MM.1S (cell line): Measurements from ENCODE around the gene PLXNA4.
"Not testable (repeated sequence)": the region's sequence is repeated elsewhere in the genome, so short reads cannot be mapped to it uniquely, and the experiment has no call there.

Experiments used
- DNase-seq: peaks from one replicate; pipeline ENCODE4 v3.0.0-alpha.2; 2015
- H2AFZ ChIP-seq: fragments of 300-600 bp; sonication (generic); 2 replicates; pipeline ENCODE4 v1.6.0; 2016; ENCODE audit warnings: antibody characterized with exemption, low read length
- H3F3A ChIP-seq: fragments of 300-600 bp; sonication (generic); 2 replicates; pipeline ENCODE4 v1.6.1; 2016; ENCODE audit warnings: mild to moderate bottlenecking, antibody characterized with exemption, low read length, moderate library complexity, mixed read lengths; ENCODE audit not compliant: insufficient read depth
- H3K27ac ChIP-seq: fragments of 300-600 bp; sonication (generic); 2 replicates; pipeline ENCODE4 v1.5.1; 2016; ENCODE audit warnings: mild to moderate bottlenecking, low read length
- H3K27me3 ChIP-seq: fragments of 300-600 bp; sonication (generic); replicated peaks from 2 replicates; pipeline ENCODE4 v1.6.0; 2016; ENCODE audit warnings: low read length; ENCODE audit not compliant: insufficient read depth
- H3K36me3 ChIP-seq: fragments of 300-600 bp; sonication (generic); replicated peaks from 2 replicates; pipeline ENCODE4 v1.6.1; 2016; ENCODE audit warnings: mild to moderate bottlenecking, low read length, mixed read lengths; ENCODE audit not compliant: insufficient read depth
- H3K4me1 ChIP-seq: fragments of 300-600 bp; sonication (generic); 2 replicates; pipeline ENCODE4 v1.6.1; 2016; ENCODE audit warnings: low read length, mixed read lengths
- H3K4me2 ChIP-seq: fragments of 300-600 bp; sonication (generic); 2 replicates; pipeline ENCODE4 v1.6.0; 2016; ENCODE audit warnings: low read depth, low read length
- H3K4me3 ChIP-seq: fragments of 300-600 bp; sonication (generic); 2 replicates; pipeline ENCODE4 v1.5.1; 2016; ENCODE audit warnings: low read length, mixed read lengths
- H3K79me2 ChIP-seq: fragments of 300-600 bp; sonication (generic); 2 replicates; pipeline ENCODE4 v1.6.1; 2016; ENCODE audit warnings: mixed run types, low read length, mixed read lengths
- H3K9ac ChIP-seq: fragments of 300-600 bp; sonication (generic); 2 replicates; pipeline ENCODE4 v1.6.1; 2016; ENCODE audit warnings: low read length, mixed read lengths
- H3K9me2 ChIP-seq: fragments of 300-600 bp; sonication (generic); replicated peaks from 2 replicates; pipeline ENCODE4 v1.6.1; 2016; ENCODE audit warnings: mild to moderate bottlenecking, low read length, mixed read lengths; ENCODE audit not compliant: insufficient read depth
- H3K9me3 ChIP-seq: fragments of 300-600 bp; sonication (generic); replicated peaks from 2 replicates; pipeline ENCODE4 v1.6.1; 2016; ENCODE audit warnings: mild to moderate bottlenecking, low read length, mixed read lengths; ENCODE audit not compliant: insufficient read depth
- H4K20me1 ChIP-seq: fragments of 300-600 bp; sonication (generic); 2 replicates; pipeline ENCODE4 v1.6.1; 2016; ENCODE audit warnings: mild to moderate bottlenecking, low read length, moderate library complexity, mixed read lengths; ENCODE audit not compliant: insufficient read depth
- CTCF ChIP-seq: fragments of 300-600 bp; sonication (generic); IDR thresholded peaks from 2 replicates; pipeline ENCODE4 v1.5.1; 2016; ENCODE audit warnings: antibody characterized with exemption, low read length, mixed read lengths
- EZH2 ChIP-seq: fragments of 300-600 bp; sonication (generic); optimal IDR thresholded peaks from 2 replicates; pipeline ENCODE3; 2017; ENCODE audit warnings: low read depth, mild to moderate bottlenecking, antibody characterized with exemption, low read length, mixed read lengths
- EZH2phosphoT487 ChIP-seq: fragments of 300-600 bp; sonication (generic); IDR thresholded peaks from 2 replicates; pipeline ENCODE4 v1.6.1; 2018; ENCODE audit warnings: antibody characterized with exemption, low read length

Gene PLXNA4

GRCh38 chr7:132181371-132181770 lies 394.9 kb downstream of the PLXNA4 start:
- H2AFZ ChIP-seq, result no peak overlapping the region
- no peaks in the 10 kb centered on the region for H3K36me3 ChIP-seq
- no peak overlapping the region for H3K27ac ChIP-seq
- no peaks in the 10 kb centered on the region for H4K20me1 ChIP-seq
- no peak for DNase-seq
- H3K79me2 ChIP-seq, result no peaks in the 10 kb centered on the region
- H3K4me1 ChIP-seq, result no peaks in the 10 kb centered on the region
- TF ChIP-seq EZH2phosphoT487 (no peak), EZH2 (no peak), CTCF (no peak)
- H3K9me2 ChIP-seq, result no peaks in the 10 kb centered on the region
- H3K4me3 ChIP-seq, result no peak overlapping the region
- H3K4me2 ChIP-seq, result no peak overlapping the region
- no peak overlapping the region for H3K9ac ChIP-seq
- no peaks in the 10 kb centered on the region for H3F3A ChIP-seq
- H3K27me3 ChIP-seq, result no peaks in the 10 kb centered on the region
- no peaks in the 10 kb centered on the region for H3K9me3 ChIP-seq

GRCh38 chr7:132180481-132180880 lies 395.8 kb downstream of the PLXNA4 start:
- H3K36me3 ChIP-seq, result no peaks in the 10 kb centered on the region
- H2AFZ ChIP-seq, result no peak overlapping the region
- H3K4me2 ChIP-seq, result no peak overlapping the region
- no peaks in the 10 kb centered on the region for H3K9me2 ChIP-seq
- TF ChIP-seq CTCF (no peak), EZH2 (no peak), EZH2phosphoT487 (no peak)
- no peaks in the 10 kb centered on the region for H3F3A ChIP-seq
- H3K9ac ChIP-seq, result no peak overlapping the region
- H3K4me3 ChIP-seq, result no peak overlapping the region
- no peak overlapping the region for H3K27ac ChIP-seq
- H3K27me3 ChIP-seq, result no peaks in the 10 kb centered on the region
- H4K20me1 ChIP-seq, result no peaks in the 10 kb centered on the region
- DNase-seq, result no peak
- no peaks in the 10 kb centered on the region for H3K4me1 ChIP-seq
- no peaks in the 10 kb centered on the region for H3K79me2 ChIP-seq
- no peaks in the 10 kb centered on the region for H3K9me3 ChIP-seq

GRCh38 chr7:132179681-132180080 lies 396.6 kb downstream of the PLXNA4 start:
- H3F3A ChIP-seq, result no peaks in the 10 kb centered on the region
- DNase-seq, result no peak
- H3K27ac ChIP-seq, result no peak overlapping the region
- TF ChIP-seq CTCF, result no peak
- no peak for TF ChIP-seq EZH2
- no peak for TF ChIP-seq EZH2phosphoT487
- H3K4me1 ChIP-seq, result no peaks in the 10 kb centered on the region
- H3K27me3 ChIP-seq, result no peaks in the 10 kb centered on the region
- no peaks in the 10 kb centered on the region for H4K20me1 ChIP-seq
- H2AFZ ChIP-seq, result no peak overlapping the region
- H3K9ac ChIP-seq, result no peak overlapping the region
- no peaks in the 10 kb centered on the region for H3K36me3 ChIP-seq
- H3K4me3 ChIP-seq, result no peak overlapping the region
- no peak overlapping the region for H3K4me2 ChIP-seq
- H3K79me2 ChIP-seq, result no peaks in the 10 kb centered on the region
- no peaks in the 10 kb centered on the region for H3K9me2 ChIP-seq
- no peaks in the 10 kb centered on the region for H3K9me3 ChIP-seq

GRCh38 chr7:132179080-132179430 lies 397.2 kb downstream of the PLXNA4 start:
- Histone ChIP-seq H3K9ac (no peak overlapping the region), H3K9me2 (no peaks in the 10 kb centered on the region), H3K9me3 (no peaks in the 10 kb centered on the region), H3K36me3 (no peaks in the 10 kb centered on the region), H3K79me2 (no peaks in the 10 kb centered on the region), H2AFZ (no peak overlapping the region), H3F3A (no peaks in the 10 kb centered on the region), H3K4me1 (no peaks in the 10 kb centered on the region), H3K4me2 (no peak overlapping the region), H3K27ac (no peak overlapping the region), H3K27me3 (no peaks in the 10 kb centered on the region), H4K20me1 (no peaks in the 10 kb centered on the region), H3K4me3 (no peak overlapping the region)
- DNase-seq, result no peak
- TF ChIP-seq CTCF (no peak), EZH2phosphoT487 (no peak), EZH2 (no peak)

GRCh38 chr7:132178402-132179079 lies 397.7 kb downstream of the PLXNA4 start:
- H3K4me2 ChIP-seq, H3K9ac ChIP-seq, H3K27ac ChIP-seq, H3K4me3 ChIP-seq, H3K9me2 ChIP-seq, H3K27me3 ChIP-seq, H4K20me1 ChIP-seq, H3K79me2 ChIP-seq, H3F3A ChIP-seq, H3K36me3 ChIP-seq, DNase-seq, H3K9me3 ChIP-seq, H3K4me1 ChIP-seq, H2AFZ ChIP-seq: not testable (repeated sequence)
